ENCODE data around the gene KIF16B. TPM values are rescaled to one million over a fixed set of nuclear protein-coding genes. Genes with fewer than 3 reads are reported as not detected.

KIF16B gene
- total RNA-seq, 1 experiment from 2014 or later, result 16.6 TPM

DNA sequence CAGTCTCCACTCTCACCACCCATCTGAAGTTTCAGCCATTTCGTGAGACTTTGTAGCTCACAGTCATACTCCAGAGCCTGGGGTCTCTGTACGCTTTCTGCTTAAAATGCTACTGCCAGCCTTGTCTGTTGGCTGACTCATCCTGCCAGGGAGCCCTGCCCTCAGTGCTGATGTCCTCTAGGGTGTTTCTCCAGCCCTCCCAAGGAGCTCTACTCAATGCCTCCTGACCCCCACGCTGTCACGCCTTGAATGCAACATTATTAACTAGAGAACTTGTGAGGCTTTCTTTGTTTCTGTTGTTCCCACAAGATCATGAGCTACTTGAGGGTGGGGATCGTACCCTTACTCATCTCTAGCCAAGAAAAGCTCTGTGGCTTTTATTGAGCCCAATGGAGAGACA is 20.1 kb downstream of the KIF16B start:
- no peaks in the 10 kb centered on the region for H3K27me3 ChIP-seq (ENCODE audit: control insufficient read depth, insufficient read depth, low read length)
- peaks cover 3% of the 10 kb centered on the region; the same call in 1 of the 2 replicates for H3K4me1 ChIP-seq (ENCODE audit: control insufficient read depth, insufficient read depth, low read length)
- DNase-seq (ENCODE audit: low read depth, low spot score) (no peak), ATAC-seq (no peak)
- no TSS peak for BruUV-seq (replicated peaks)
- no peaks in the 10 kb centered on the region for H3K36me3 ChIP-seq (ENCODE audit: control insufficient read depth, insufficient read depth, low read length)
- no peak overlapping the region for H3K4me3 ChIP-seq (ENCODE audit: low read depth in 2 of 2, low read length in 2 of 2)
- H3K9me3 ChIP-seq (ENCODE audit: control insufficient read depth, insufficient read depth, low read depth, low read length), result no peaks in the 10 kb centered on the region
- ChIA-PET POLR2A (no interaction called here), CTCF (no interaction called here)
- intact Hi-C loops (cut with micrococcal nuclease; ENCODE audit: unreplicated experiment), result no loop called here
- in situ Hi-C loops (cut with HindIII; ENCODE audit: low pct_unique_long_range_greater_than_20kb, low sequenced_read_pairs), result no loop called here
- no peak overlapping the region for H3K27ac ChIP-seq (ENCODE audit: low read length)
- TF ChIP-seq, protein P1, sequence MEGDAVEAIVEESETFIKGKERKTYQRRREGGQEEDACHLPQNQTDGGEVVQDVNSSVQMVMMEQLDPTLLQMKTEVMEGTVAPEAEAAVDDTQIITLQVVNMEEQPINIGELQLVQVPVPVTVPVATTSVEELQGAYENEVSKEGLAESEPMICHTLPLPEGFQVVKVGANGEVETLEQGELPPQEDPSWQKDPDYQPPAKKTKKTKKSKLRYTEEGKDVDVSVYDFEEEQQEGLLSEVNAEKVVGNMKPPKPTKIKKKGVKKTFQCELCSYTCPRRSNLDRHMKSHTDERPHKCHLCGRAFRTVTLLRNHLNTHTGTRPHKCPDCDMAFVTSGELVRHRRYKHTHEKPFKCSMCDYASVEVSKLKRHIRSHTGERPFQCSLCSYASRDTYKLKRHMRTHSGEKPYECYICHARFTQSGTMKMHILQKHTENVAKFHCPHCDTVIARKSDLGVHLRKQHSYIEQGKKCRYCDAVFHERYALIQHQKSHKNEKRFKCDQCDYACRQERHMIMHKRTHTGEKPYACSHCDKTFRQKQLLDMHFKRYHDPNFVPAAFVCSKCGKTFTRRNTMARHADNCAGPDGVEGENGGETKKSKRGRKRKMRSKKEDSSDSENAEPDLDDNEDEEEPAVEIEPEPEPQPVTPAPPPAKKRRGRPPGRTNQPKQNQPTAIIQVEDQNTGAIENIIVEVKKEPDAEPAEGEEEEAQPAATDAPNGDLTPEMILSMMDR (IDR thresholded peaks at IDR 0.05), result no peak
- no peak for TF ChIP-seq TCF7L2 (IDR thresholded peaks at IDR 0.05; ENCODE audit: low read depth, low read length)
- TF ChIP-seq POLR2AphosphoS5 (IDR thresholded peaks at IDR 0.05; ENCODE audit: low read depth, low read length), result no peak
- TF ChIP-seq, protein P2, sequence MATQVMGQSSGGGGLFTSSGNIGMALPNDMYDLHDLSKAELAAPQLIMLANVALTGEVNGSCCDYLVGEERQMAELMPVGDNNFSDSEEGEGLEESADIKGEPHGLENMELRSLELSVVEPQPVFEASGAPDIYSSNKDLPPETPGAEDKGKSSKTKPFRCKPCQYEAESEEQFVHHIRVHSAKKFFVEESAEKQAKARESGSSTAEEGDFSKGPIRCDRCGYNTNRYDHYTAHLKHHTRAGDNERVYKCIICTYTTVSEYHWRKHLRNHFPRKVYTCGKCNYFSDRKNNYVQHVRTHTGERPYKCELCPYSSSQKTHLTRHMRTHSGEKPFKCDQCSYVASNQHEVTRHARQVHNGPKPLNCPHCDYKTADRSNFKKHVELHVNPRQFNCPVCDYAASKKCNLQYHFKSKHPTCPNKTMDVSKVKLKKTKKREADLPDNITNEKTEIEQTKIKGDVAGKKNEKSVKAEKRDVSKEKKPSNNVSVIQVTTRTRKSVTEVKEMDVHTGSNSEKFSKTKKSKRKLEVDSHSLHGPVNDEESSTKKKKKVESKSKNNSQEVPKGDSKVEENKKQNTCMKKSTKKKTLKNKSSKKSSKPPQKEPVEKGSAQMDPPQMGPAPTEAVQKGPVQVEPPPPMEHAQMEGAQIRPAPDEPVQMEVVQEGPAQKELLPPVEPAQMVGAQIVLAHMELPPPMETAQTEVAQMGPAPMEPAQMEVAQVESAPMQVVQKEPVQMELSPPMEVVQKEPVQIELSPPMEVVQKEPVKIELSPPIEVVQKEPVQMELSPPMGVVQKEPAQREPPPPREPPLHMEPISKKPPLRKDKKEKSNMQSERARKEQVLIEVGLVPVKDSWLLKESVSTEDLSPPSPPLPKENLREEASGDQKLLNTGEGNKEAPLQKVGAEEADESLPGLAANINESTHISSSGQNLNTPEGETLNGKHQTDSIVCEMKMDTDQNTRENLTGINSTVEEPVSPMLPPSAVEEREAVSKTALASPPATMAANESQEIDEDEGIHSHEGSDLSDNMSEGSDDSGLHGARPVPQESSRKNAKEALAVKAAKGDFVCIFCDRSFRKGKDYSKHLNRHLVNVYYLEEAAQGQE (IDR thresholded peaks at IDR 0.05; ENCODE audit: insufficient read depth in 1 of 2, low read depth in 2 of 2, low read length in 1 of 2), result no peak
- TF ChIP-seq SIN3A (IDR thresholded peaks at IDR 0.05; ENCODE audit: borderline replicate concordance, insufficient read depth, low read depth, low read length), result no peak

GRCh38 chr20:16552015-16552414 is 21.2 kb downstream of the KIF16B start:
- TF ChIP-seq TCF7L2 (IDR thresholded peaks at IDR 0.05; ENCODE audit: low read depth, low read length) (no peak), SIN3A (IDR thresholded peaks at IDR 0.05; ENCODE audit: borderline replicate concordance, insufficient read depth, low read depth, low read length) (no peak), POLR2AphosphoS5 (IDR thresholded peaks at IDR 0.05; ENCODE audit: low read depth, low read length) (no peak)
- TF ChIP-seq, protein P2 (IDR thresholded peaks at IDR 0.05; ENCODE audit: insufficient read depth in 1 of 2, low read depth in 2 of 2, low read length in 1 of 2), result no peak
- TF ChIP-seq, protein P1 (IDR thresholded peaks at IDR 0.05), result no peak
- intact Hi-C loops (cut with micrococcal nuclease; ENCODE audit: unreplicated experiment) (no loop called here), in situ Hi-C loops (cut with HindIII; ENCODE audit: low pct_unique_long_range_greater_than_20kb, low sequenced_read_pairs) (no loop called here)
- Histone ChIP-seq H3K27ac (ENCODE audit: low read length) (no peak overlapping the region), H3K4me3 (ENCODE audit: low read depth in 2 of 2, low read length in 2 of 2) (no peak overlapping the region), H3K27me3 (ENCODE audit: control insufficient read depth, insufficient read depth, low read length) (no peaks in the 10 kb centered on the region), H3K36me3 (ENCODE audit: control insufficient read depth, insufficient read depth, low read length) (no peaks in the 10 kb centered on the region), H3K9me3 (ENCODE audit: control insufficient read depth, insufficient read depth, low read depth, low read length) (no peaks in the 10 kb centered on the region), H3K4me1 (ENCODE audit: control insufficient read depth, insufficient read depth, low read length) (peaks cover 3% of the 10 kb centered on the region; the same call in 1 of the 2 replicates)
- ATAC-seq (no peak), DNase-seq (ENCODE audit: low read depth, low spot score) (no peak)
- POLR2A ChIA-PET, result interaction anchor here (0.5 to 0.6 kb wide), 2 partner anchors 728 to 1413 kb away, joined by 3 to 17 read pairs; no protein-coding TSS in a partner anchor
- no TSS peak for BruUV-seq (replicated peaks)
- CTCF ChIA-PET, result no interaction called here
